ENCODE results near the gene ALG1.
"Not testable (repeated sequence)": the region's sequence is repeated elsewhere in the genome, so short reads cannot be mapped to it uniquely, and the experiment has no call there.

ALG1 gene

GRCh38 chr16:5075637-5076036, 4.0 kb downstream of the ALG1 start:
- no peak for DNase-seq

GRCh38 chr16:5077304-5077703, 5.7 kb downstream of the ALG1 start:
- DNase-seq, result no peak

- DNase-seq, result no peak
Observed at GRCh38 chr16:5078626-5079025, 7.0 kb downstream of the ALG1 start.

GRCh38 chr16:5080461-5080860, 8.8 kb downstream of the ALG1 start:
- DNase-seq, result not testable (repeated sequence)

DNA sequence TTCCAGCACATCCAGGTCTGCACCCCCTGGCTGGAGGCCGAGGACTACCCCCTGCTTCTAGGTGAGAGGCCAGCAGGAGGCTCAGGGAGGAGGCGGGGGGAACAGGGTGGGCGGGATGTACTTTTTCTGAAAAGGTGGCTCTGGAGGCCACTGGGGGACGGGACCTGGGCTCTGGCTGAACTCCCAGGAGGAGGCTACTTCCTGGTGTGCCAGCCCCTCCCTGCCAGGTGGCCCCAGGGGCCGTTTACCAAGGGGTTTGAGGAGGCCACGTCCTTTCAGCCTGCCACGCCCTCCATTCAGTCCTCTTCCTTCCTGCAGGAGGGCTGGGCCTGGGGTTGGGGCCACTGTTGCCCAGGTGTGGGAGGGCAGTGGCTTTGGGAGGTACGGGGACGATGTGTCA, 9.4 kb downstream of the ALG1 start:
- not testable (repeated sequence) for DNase-seq

- DNase-seq, result not testable (repeated sequence)
Observed at GRCh38 chr16:5083646-5084045, 12.0 kb downstream of the ALG1 start.

- DNase-seq, result not testable (repeated sequence)
Observed at GRCh38 chr16:5084099-5084731, 12.6 kb downstream of the ALG1 start.

DNA sequence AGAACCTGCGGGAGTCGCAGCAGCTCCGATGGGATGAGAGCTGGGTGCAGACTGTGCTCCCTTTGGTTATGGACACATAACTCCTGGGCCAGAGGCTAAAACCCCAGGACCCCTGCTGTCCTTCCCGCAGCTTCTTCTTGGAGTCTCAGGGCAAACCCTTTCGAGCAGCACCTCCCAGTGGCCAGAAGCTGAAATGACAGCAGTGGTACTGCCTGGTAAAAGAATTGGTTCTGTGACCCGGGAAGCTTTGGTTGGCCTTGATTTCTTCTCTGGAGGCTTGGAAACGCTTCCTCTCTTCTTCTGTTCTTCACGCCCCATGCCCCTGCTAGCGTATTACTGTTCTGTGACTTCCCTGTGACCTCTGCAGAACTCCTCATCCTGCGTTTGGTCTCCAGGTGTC, 13.2 kb downstream of the ALG1 start:
- not testable (repeated sequence) for DNase-seq

- DNase-seq, result not testable (repeated sequence)
Observed at GRCh38 chr16:5085716-5086115, 14.1 kb downstream of the ALG1 start.

DNA sequence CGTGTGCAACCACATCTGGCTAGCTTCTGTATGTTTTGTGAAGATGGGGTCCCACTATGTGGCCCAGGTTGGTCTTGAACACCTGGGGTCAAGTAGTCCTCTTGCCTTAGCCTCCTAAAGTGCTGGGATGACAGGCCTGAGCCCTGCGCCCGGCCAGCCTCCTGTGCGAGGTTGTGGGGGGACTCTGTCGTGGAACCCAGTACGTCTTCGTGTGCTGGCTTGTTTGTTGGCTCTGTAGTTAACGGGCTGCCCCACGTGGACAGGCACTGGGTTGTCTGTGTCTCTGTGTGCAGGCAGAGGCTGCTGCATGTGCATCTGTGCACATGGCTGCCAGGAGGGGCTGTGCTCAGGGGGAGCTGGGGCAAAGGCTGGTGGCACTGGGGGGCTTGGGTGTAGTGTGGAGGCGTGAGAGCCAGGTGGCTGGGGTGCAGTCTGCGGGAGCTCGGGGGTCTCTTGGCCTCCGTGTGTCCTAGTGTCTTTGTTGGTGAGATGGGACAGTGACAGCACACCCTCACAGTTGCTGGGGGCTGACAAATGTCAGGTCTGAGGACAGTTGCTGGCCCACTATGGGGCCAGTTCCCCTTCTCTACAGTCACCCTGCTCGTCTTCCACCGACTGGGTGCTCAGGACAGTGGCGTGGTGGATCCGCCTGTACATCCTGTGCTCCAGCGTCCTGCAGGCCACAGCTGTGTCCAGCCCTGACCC, 16.6 kb downstream of the ALG1 start:
- DNase-seq, result not testable (repeated sequence)

DNA sequence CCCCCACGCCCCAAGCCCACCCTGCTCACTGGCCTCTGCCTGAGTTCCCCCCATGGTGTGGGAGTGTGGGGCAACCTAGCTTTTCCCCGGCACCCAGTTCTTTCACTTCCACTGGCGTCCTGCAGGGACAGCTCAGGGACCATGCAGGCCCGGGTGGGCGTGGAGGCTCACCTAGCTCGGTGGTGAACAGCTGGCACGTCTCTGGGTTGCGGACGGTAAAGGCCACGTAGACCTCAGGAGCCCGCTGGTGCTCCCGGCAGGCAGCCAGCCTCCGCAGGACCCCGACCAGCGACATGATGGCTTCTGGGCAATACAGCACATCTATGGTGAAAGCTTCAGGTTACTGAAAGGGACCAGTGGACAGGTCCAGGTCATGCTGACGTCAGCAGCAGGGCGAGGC, 17.3 kb downstream of the ALG1 start:
- DNase-seq, result not testable (repeated sequence)

DNA sequence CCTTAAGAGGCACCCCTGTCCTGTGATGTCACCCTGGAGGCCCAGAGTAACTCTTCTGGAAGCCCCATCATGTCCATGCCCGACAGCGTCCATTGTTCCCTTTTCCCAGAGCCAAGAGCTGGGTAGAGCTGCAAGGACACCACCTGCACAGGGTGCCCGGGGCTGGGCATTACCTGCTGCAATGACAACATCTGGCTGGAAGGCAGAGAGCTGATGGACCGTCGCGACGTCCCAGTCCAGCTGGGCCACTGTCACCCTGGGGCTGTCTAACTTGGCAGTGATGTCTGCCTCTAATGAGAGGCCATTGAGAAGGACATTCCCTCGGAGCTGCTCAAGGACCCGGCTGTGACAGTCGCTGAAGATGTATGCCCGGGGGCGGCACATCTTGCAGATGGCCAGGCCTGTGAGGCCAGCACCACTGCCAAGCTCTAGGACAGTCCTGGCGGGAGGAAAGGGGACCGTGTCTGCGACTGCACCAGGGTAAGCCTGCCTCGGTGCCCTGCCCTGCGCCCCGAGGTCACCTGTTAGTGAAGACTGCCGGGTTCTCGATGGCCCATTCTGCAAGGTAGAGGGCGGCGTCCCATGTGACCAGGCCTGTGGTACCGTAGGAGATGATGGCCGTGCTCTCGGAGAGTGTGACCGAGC, 18.4 kb downstream of the ALG1 start:
- DNase-seq, result not testable (repeated sequence)

GRCh38 chr16:5090592-5090991, 18.9 kb downstream of the ALG1 start:
- not testable (repeated sequence) for DNase-seq

GRCh38 chr16:5093081-5093480, 21.4 kb downstream of the ALG1 start:
- not testable (repeated sequence) for DNase-seq

DNA sequence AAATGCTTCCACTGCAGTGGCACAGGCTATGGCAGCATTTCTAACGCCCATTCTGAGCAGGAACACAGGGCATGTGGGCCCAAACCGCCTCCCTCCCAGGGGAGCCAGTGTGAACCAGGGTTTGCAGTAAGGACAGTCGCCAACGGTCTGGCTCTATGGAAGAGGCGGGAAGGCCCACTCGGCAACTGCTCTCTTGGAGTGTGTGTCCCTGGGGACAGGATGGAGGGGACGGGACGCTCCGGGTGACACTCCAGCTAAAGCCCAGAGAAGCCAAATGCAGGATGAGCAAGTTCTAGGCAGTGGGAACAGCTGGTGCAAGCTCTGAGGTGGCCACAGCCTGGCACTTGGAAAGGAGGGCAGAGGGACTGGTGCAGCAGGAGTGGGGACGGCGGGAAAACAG, 22.1 kb downstream of the ALG1 start:
- DNase-seq, result not testable (repeated sequence)

DNA sequence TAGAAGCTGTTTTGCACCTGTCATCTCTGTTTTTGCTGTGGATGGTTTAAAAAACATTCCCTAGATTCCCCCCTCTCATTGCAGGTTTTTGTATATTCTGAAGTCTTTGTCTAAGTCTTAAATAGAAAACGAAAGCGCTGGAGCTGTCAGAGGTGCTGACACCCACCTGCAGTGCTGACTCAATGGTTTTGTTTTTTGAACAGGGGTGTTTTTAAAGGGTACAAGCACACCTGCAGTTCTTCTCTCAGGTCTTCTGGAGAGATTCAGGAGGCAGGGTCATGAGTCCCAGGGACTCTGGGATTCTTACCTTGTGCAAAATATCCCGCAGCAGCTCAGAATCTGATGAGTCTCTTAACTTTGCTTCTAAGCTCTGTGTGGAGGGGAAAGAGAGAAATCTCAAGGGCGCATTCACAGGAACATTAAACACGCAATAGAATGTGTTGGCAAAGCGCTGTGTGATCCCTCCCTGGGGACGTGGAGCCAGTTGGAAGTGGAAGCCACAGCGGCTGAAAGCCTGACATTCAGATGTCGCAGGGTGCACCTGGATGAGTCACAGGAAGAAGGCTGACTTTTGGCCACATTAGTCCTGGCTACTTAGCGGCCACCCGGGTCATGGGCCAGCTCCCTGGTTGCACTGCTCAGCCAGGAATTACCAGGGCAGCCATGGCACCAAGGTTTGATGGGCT, 23.6 kb downstream of the ALG1 start:
- not testable (repeated sequence) for DNase-seq

GRCh38 chr16:5096437-5097060, 24.9 kb downstream of the ALG1 start:
- not testable (repeated sequence) for DNase-seq

DNA sequence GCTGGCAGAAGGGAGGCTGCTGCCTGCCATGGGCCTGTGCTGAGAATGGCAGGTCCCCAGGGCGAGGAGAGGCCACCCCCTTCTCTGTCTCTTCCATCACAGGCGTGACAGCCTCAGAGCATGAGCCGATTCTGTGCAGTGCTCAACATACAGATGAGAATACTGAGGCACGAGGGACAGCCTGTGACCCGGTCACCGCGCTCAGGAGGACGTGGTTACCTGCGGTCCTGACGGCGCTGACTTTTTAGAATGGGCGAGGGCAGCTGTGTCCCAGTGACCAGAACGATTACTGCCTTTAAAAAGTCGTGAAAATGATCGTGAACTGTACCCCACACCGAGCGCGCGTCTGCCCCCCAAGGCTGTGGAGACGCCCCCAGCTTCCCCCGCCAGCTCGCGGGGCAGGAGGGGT, 25.4 kb downstream of the ALG1 start:
- not testable (repeated sequence) for DNase-seq

DNA sequence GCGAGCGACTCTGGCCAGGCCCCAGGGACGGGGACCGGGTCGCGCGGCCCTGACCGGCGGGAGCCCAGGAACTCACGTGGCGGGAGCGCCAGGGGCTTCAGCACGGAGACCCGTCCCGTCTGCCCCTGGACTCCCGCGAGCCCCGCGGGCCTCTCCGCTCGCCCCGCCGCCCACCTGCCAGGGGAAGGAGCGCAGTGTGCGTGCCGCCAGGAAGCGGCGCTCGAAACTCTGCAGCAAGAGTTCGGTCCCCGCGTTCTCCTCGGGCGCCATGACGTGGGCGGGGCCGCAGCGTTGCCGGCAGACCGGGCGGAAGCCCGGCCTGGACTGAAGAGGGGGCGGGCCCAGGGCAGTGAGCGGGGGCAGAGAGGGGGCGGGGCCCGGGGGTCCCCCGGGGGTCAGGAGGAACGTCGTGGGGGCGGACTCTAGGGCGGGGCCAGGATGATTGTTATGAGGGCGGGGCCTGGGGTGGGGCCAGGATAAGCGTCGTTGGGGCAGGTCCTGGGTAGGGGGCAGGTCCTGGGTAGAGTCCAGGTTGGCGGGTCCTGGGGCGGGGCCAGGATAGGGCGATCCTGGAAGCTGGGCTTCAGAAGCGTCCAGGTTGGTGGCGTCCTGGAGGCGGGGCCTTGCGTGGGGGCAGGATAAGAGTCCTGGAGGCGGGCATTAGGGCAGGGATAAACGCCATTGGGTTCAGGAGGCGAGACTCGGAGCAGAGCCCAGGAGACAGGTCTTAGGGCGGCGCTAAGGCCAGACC, 26.0 kb downstream of the ALG1 start, which contains the start of gene EEF2KMT:
Gene EEF2KMT (minus strand): TSS at position 326 of the 751 bp plus-strand sequence. CDS start 56 bp downstream, at position 270.
- DNase-seq, result peak; percentile 97

- DNase-seq, result peak; percentile 41
Observed at GRCh38 chr16:5098221-5099159, 26.8 kb downstream of the ALG1 start.

DNA sequence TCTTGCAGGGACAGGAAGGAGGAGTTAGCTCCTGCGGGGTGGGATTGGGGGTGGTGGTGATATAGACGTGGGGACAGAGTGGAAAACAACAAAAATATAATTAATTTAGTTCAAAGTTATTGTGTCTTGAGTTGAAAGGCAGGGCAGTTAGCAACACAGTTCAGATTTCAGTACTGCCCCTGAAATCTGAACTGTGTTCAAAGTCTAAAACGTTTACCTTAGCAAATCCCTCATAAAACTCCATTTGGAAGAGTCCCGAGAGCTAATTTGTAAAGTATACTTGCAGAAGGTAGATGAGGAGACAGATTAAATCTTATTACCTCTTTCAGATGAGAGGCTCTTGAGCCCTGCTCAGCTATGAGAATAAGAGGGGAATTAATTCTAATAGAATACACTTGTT, 27.5 kb downstream of the ALG1 start:
- DNase-seq, result not testable (repeated sequence)
